Measurements from ENCODE around the gene TNFRSF25. TPM values are rescaled to one million over a fixed set of nuclear protein-coding genes. Genes with fewer than 3 reads are reported as not detected.

Gene TNFRSF25
- total and polyA plus RNA-seq, 2 of the 8 experiments (the other 6 are each of a cell fraction or from before 2014, with no cell fraction given) = 10.7 to 19.5 TPM

- H3K23ac ChIP-seq (ENCODE audit: insufficient read length) = no peak overlapping the region
- no peak for DNase-seq (ENCODE audit: low read depth in 1 of 2, low spot score in 2 of 2)
- H3K9ac ChIP-seq (replicated peaks in 1 of 4; ENCODE audit: extremely low read depth in 1 of 4, low read depth in 3 of 4, low read length in 3 of 4) = no peak overlapping the region
- no peak overlapping the region for H3K18ac ChIP-seq (ENCODE audit: extremely low read depth, low read length)
- POLR2A ChIA-PET (ENCODE audit: partially characterized antibody) = interaction anchor here (0.6 to 13.7 kb wide), 5 partner anchors 9 to 26 kb away, joined by 3 to 123 read pairs (median 4); no protein-coding TSS in a partner anchor
- H3K23me2 ChIP-seq (ENCODE audit: low read depth, low read length) = no peaks in the 10 kb centered on the region
- 0 out of 2 replicates have a peak overlapping the region, but pooled peaks have one; percentile 41 for H4K8ac ChIP-seq (ENCODE audit: extremely low read depth, insufficient read depth, low read length)
- H3K36me3 ChIP-seq (ENCODE audit: control insufficient read depth in 2 of 4, insufficient read depth in 4 of 4, low read length in 3 of 4) = peaks cover 0 to 3% (median 0%) of the 10 kb centered on the region in 4 experiments; a peak in 2 of 8 replicates
- H4K20me1 ChIP-seq (replicated peaks in 1 of 2; ENCODE audit: control insufficient read depth in 1 of 2, insufficient read depth in 2 of 2, low read length in 2 of 2) = no peaks in the 10 kb centered on the region
- H3K14ac ChIP-seq (ENCODE audit: insufficient read length) = no peak overlapping the region
- no peak for FAIRE-seq
- H3K9me3 ChIP-seq (ENCODE audit: insufficient read depth in 2 of 2, low read depth in 1 of 2, low read length in 1 of 2) = no peaks in the 10 kb centered on the region
- H3K79me2 ChIP-seq (ENCODE audit: control insufficient read depth in 1 of 2, insufficient read depth in 2 of 2, low read length in 2 of 2) = no peaks in the 10 kb centered on the region
- H3K27ac ChIP-seq (ENCODE audit: low read depth, low read length) = no peak overlapping the region
- no peak overlapping the region for H2BK20ac ChIP-seq (ENCODE audit: low read length)
- H2AK5ac ChIP-seq (ENCODE audit: low read depth, low read length) = no peak overlapping the region; the same call in 1 of the 2 replicates
- H2BK15ac ChIP-seq (ENCODE audit: low read length) = no peak overlapping the region
- 87% methylated on average over 24 of the region's 24 CpGs; no CpG with 5 or more reads in 1 of the 2 experiments for WGBS, 2 experiments (ENCODE audit: extremely low coverage in 1 of 2, insufficient coverage in 1 of 2, insufficient read length in 1 of 2, insufficient replicate concordance in 2 of 2, low coverage in 1 of 2, low lambda C conversion rate in 2 of 2, missing lambda C conversion rate in 1 of 2)
- H2BK12ac ChIP-seq (ENCODE audit: low read depth, low read length) = no peak overlapping the region
- no peak overlapping the region for H2BK120ac ChIP-seq (replicated peaks; ENCODE audit: low read depth, low read length)
- no peaks in the 10 kb centered on the region; a peak in 1 of 7 replicates for H3K27me3 ChIP-seq (replicated peaks in 1 of 4; ENCODE audit: control insufficient read depth in 3 of 4, extremely low read depth in 1 of 4, insufficient read depth in 3 of 4, low read length in 3 of 4)
- no peak overlapping the region for H2BK5ac ChIP-seq (ENCODE audit: low read depth, low read length)
- peaks cover 0 to 17% (median 11%) of the 10 kb centered on the region in 4 experiments; a peak in 6 of 7 replicates for H3K4me1 ChIP-seq (replicated peaks in 1 of 4; ENCODE audit: control insufficient read depth in 3 of 4, insufficient read depth in 4 of 4, low read length in 3 of 4)
- CTCF ChIA-PET (ENCODE audit: partially characterized antibody) = interaction anchor here (0.7 to 6.6 kb wide), 16 partner anchors 10 to 58 kb away, joined by 3 to 87 read pairs (median 8); partner anchors contain the start of genes PLEKHG5 and TNFRSF25
- no peak overlapping the region for H4K5ac ChIP-seq (ENCODE audit: insufficient read length, low read depth, low read length)
- H4K91ac ChIP-seq (replicated peaks; ENCODE audit: insufficient read length, low read length) = no peak overlapping the region
- no peaks in the 10 kb centered on the region for H3K79me1 ChIP-seq (ENCODE audit: low read depth, low read length)
- TF ChIP-seq KDM1A (IDR thresholded peaks at IDR 0.05; ENCODE audit: borderline replicate concordance, low read length) (no peak), NANOG (IDR thresholded peaks at IDR 0.05; ENCODE audit: insufficient read depth, low read depth, low read length, poor library complexity, severe bottlenecking) (no peak), EP300 (IDR thresholded peaks at IDR 0.05; ENCODE audit: borderline replicate concordance in 1 of 2, low read depth in 2 of 2, low read length in 2 of 2) (peak in 1 of 2 experiments; percentile 6; a peak in 1 of 3 replicates), ZNF274 (IDR thresholded peaks at IDR 0.05; ENCODE audit: borderline replicate concordance, extremely low read depth, low read length) (no peak), SAP30 (IDR thresholded peaks at IDR 0.05; ENCODE audit: insufficient read depth, insufficient replicate concordance, low read length) (no peak)
- H3K4ac ChIP-seq (replicated peaks; ENCODE audit: insufficient read length, low read depth, low read length) = no peak overlapping the region
- no peak overlapping the region for H3K56ac ChIP-seq (replicated peaks; ENCODE audit: insufficient read length, low read depth, low read length)
- H3K4me3 ChIP-seq (ENCODE audit: extremely low read depth in 1 of 4, insufficient read depth in 2 of 4, low read depth in 3 of 4, low read length in 4 of 4) = no peak overlapping the region
- no peak overlapping the region for H3K4me2 ChIP-seq (ENCODE audit: insufficient read depth in 1 of 2, low read depth in 2 of 2, low read length in 2 of 2)
- H2AFZ ChIP-seq (ENCODE audit: low read length) = no peak overlapping the region
Measured at GRCh38 chr1:6477039-6477820, 11.3 kb upstream of the TNFRSF25 start.

All from H1 (cell line).